ENCODE measurements around the gene UTP20. TPM values are rescaled to one million over a fixed set of nuclear protein-coding genes. Genes with fewer than 3 reads are reported as not detected.
A peak's percentile ranks its signal among the peaks of the same experiment; 100 is the strongest.
"Not testable (repeated sequence)": the region's sequence is repeated elsewhere in the genome, so short reads cannot be mapped to it uniquely, and the experiment has no call there.

UTP20 gene
- total RNA-seq, 1 donor: 18.8 TPM

DNA sequence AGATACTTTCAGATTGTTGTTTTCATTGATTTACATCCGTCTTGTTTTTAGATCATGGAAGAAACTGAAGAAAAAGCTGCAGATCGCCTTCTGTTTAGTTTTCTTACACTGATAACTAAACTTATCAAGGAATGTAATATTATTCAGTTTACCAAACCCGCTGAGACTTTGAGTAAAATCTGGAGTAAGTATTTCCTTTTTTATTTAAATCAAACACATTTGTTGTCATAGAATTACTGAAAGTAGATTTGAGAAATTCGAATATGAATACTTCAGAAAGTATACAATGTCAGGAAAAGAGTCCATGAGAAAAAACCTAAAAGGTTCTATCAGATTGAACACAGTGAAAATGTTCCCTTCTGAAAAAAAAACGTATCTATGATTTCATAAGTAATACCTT, 95.7 kb downstream of the UTP20 start:
- Histone ChIP-seq H3K36me3 (ENCODE audit: insufficient read depth, low read length) (peaks cover 52% of the 10 kb centered on the region), H3K4me2 (ENCODE audit: insufficient read depth, low read length) (no peak overlapping the region), H3K27ac (ENCODE audit: low read depth, low read length) (no peak overlapping the region), H3K4me1 (ENCODE audit: insufficient read depth, low read length) (no peaks in the 10 kb centered on the region), H2AFZ (ENCODE audit: low read length) (no peak overlapping the region), H3K79me2 (ENCODE audit: insufficient read depth, low read length) (no peaks in the 10 kb centered on the region), H3K9me3 (ENCODE audit: low read depth, low read length) (no peaks in the 10 kb centered on the region), H3K4me3 (ENCODE audit: insufficient read depth, low read length) (no peak overlapping the region), H4K20me1 (ENCODE audit: insufficient read depth, low read length) (no peaks in the 10 kb centered on the region), H3K27me3 (ENCODE audit: insufficient read depth, low read length) (no peaks in the 10 kb centered on the region)
- TF ChIP-seq, protein P1, sequence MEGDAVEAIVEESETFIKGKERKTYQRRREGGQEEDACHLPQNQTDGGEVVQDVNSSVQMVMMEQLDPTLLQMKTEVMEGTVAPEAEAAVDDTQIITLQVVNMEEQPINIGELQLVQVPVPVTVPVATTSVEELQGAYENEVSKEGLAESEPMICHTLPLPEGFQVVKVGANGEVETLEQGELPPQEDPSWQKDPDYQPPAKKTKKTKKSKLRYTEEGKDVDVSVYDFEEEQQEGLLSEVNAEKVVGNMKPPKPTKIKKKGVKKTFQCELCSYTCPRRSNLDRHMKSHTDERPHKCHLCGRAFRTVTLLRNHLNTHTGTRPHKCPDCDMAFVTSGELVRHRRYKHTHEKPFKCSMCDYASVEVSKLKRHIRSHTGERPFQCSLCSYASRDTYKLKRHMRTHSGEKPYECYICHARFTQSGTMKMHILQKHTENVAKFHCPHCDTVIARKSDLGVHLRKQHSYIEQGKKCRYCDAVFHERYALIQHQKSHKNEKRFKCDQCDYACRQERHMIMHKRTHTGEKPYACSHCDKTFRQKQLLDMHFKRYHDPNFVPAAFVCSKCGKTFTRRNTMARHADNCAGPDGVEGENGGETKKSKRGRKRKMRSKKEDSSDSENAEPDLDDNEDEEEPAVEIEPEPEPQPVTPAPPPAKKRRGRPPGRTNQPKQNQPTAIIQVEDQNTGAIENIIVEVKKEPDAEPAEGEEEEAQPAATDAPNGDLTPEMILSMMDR (IDR thresholded peaks at IDR 0.05; ENCODE audit: extremely low read depth, low read depth, low read length): no peak
- peak; percentile 37 for DNase-seq (ENCODE audit: insufficient read length, low spot score, missing footprints)

DNA sequence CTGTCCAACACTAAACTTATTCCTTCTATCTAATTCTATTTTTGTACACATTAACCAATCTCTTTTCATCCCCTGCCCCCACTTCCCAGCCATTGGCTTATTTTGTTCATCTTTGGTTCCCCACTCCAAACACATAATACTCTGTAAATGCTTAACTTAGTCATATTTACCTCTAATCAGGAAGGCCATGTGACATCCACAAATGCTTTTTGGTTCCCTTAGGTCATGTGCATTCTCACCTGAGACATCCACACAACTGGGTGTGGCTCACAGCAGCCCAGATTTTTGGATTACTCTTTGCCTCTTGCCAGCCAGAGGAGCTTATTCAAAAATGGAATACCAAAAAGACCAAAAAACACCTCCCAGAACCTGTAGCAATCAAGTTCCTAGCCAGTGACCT, 99.2 kb downstream of the UTP20 start:
- Histone ChIP-seq H4K20me1 (ENCODE audit: insufficient read depth, low read length) (no peaks in the 10 kb centered on the region), H2AFZ (ENCODE audit: low read length) (no peak overlapping the region), H3K27me3 (ENCODE audit: insufficient read depth, low read length) (no peaks in the 10 kb centered on the region), H3K4me1 (ENCODE audit: insufficient read depth, low read length) (no peaks in the 10 kb centered on the region), H3K4me3 (ENCODE audit: insufficient read depth, low read length) (no peak overlapping the region), H3K79me2 (ENCODE audit: insufficient read depth, low read length) (no peaks in the 10 kb centered on the region), H3K27ac (ENCODE audit: low read depth, low read length) (no peak overlapping the region), H3K9me3 (ENCODE audit: low read depth, low read length) (no peaks in the 10 kb centered on the region), H3K4me2 (ENCODE audit: insufficient read depth, low read length) (no peak overlapping the region), H3K36me3 (ENCODE audit: insufficient read depth, low read length) (peaks cover 60% of the 10 kb centered on the region)
- peak; percentile 3 for DNase-seq (ENCODE audit: insufficient read length, low spot score, missing footprints)
- TF ChIP-seq, protein P1 (IDR thresholded peaks at IDR 0.05; ENCODE audit: extremely low read depth, low read depth, low read length): no peak

DNA sequence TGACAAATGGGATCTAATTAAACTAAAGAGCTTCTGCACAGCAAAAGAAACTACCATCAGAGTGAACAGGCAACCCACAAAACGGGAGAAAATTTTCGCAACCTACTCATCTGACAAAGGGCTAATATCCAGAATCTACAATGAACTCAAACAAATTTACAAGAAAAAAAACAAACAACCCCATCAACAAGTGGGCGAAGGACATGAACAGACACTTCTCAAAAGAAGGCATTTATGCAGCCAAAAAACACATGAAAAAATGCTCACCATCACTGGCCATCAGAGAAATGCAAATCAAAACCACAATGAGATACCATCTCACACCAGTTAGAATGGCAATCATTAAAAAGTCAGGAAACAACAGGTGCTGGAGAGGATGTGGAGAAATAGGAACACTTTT, 111.3 kb downstream of the UTP20 start:
- H3K4me2 ChIP-seq (ENCODE audit: insufficient read depth, low read length); H3K9me3 ChIP-seq (ENCODE audit: low read depth, low read length); DNase-seq (ENCODE audit: insufficient read length, low spot score, missing footprints); H2AFZ ChIP-seq (ENCODE audit: low read length); H3K27ac ChIP-seq (ENCODE audit: low read depth, low read length); H4K20me1 ChIP-seq (ENCODE audit: insufficient read depth, low read length); H3K4me1 ChIP-seq (ENCODE audit: insufficient read depth, low read length); H3K27me3 ChIP-seq (ENCODE audit: insufficient read depth, low read length); H3K4me3 ChIP-seq (ENCODE audit: insufficient read depth, low read length): not testable (repeated sequence)
- peaks cover 60% of the 10 kb centered on the region for H3K36me3 ChIP-seq (ENCODE audit: insufficient read depth, low read length)
- H3K79me2 ChIP-seq (ENCODE audit: insufficient read depth, low read length): peaks cover 32% of the 10 kb centered on the region

DNA sequence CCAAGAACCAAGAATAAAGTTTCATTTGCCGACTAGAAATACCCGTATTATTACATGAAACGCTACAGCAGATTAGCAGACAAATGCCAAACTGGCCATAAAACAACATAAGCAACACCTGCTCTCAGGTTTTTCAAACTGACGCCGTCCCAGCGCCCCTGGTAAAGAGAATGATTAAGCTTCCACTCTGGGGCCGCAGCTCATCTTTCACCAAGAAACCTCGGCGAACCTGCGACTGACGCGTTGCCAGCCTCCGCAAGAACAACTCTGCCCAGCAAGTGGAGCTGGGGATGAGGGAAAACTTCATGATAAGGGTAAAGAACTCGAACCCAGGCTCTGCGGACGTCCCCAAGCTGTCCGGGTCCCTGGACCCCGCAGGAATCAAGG, 127.1 kb downstream of the UTP20 start:
- DNase-seq (ENCODE audit: insufficient read length, low spot score, missing footprints): no peak
- H3K79me2 ChIP-seq (ENCODE audit: insufficient read depth, low read length): peaks cover 57% of the 10 kb centered on the region
- peak overlapping the region; percentile 80 for H3K4me2 ChIP-seq (ENCODE audit: insufficient read depth, low read length)
- no peaks in the 10 kb centered on the region for H3K27me3 ChIP-seq (ENCODE audit: insufficient read depth, low read length)
- TF ChIP-seq, protein P1 (IDR thresholded peaks at IDR 0.05; ENCODE audit: extremely low read depth, low read depth, low read length): no peak
- H3K4me3 ChIP-seq (ENCODE audit: insufficient read depth, low read length): peak overlapping the region; percentile 95
- peaks cover 31% of the 10 kb centered on the region for H4K20me1 ChIP-seq (ENCODE audit: insufficient read depth, low read length)
- no peaks in the 10 kb centered on the region for H3K9me3 ChIP-seq (ENCODE audit: low read depth, low read length)
- H3K36me3 ChIP-seq (ENCODE audit: insufficient read depth, low read length): peaks cover 5% of the 10 kb centered on the region
- H3K4me1 ChIP-seq (ENCODE audit: insufficient read depth, low read length): peaks cover 10% of the 10 kb centered on the region
- peak overlapping the region; percentile 91 for H2AFZ ChIP-seq (ENCODE audit: low read length)
- peak overlapping the region; percentile 99 for H3K27ac ChIP-seq (ENCODE audit: low read depth, low read length)
